Progenitor cell of endocrine pancreas (in vitro differentiated cells): ENCODE measurements around the gene TMEM121B. TPM values are rescaled to one million over a fixed set of nuclear protein-coding genes. Genes with fewer than 3 reads are reported as not detected.

Source experiments
- DNase-seq: peaks from one replicate; pipeline ENCODE4 v3.0.0; 2021; ENCODE audit warnings: low spot score; ENCODE audit not compliant: unreplicated experiment
- H3K27ac Mint-ChIP-seq: 2 replicates; pipeline ENCODE4 v1.8.0; 2021; ENCODE audit warnings: mild to moderate bottlenecking, moderate library complexity, mixed read lengths
- H3K27me3 Mint-ChIP-seq: 2 replicates; pipeline ENCODE4 v1.8.0; 2021; ENCODE audit warnings: mixed read lengths
- H3K36me3 Mint-ChIP-seq: 2 replicates; pipeline ENCODE4 v1.8.0; 2022; ENCODE audit warnings: mixed read lengths; ENCODE audit not compliant: insufficient read depth
- H3K4me1 Mint-ChIP-seq: 2 replicates; pipeline ENCODE4 v1.8.0; 2021; ENCODE audit warnings: low read depth, mixed read lengths
- H3K4me3 Mint-ChIP-seq: 2 replicates; pipeline ENCODE4 v1.8.0; 2021; ENCODE audit warnings: low read depth, mild to moderate bottlenecking, moderate library complexity, mixed read lengths
- H3K9me3 Mint-ChIP-seq: 2 replicates; pipeline ENCODE4 v1.8.0; 2021; ENCODE audit warnings: low read depth, mixed read lengths
- total RNA-seq: library from RNA; stranded (reverse); gene quantifications from 2 replicates; pipeline ENCODE4 v1.2.1, GENCODE V29; 2021
- TF ChIP-seq, protein P1 (sequence below): fragments of 200-600 bp; sonication (generic); IDR thresholded peaks from one replicate; pipeline ENCODE4 v1.5.0; 2021; ENCODE audit warnings: antibody characterized with exemption, mild to moderate bottlenecking; ENCODE audit not compliant: unreplicated experiment

TMEM121B gene
- total RNA-seq, 1 donor from 2014 or later: 4.7 TPM

GRCh38 chr22:17106785-17107546 is 14.2 kb downstream of the TMEM121B start:
- H3K36me3 Mint-ChIP-seq: peaks cover 3% of the 10 kb centered on the region
- no peaks in the 10 kb centered on the region for H3K9me3 Mint-ChIP-seq
- H3K4me1 Mint-ChIP-seq: no peaks in the 10 kb centered on the region
- DNase-seq: no peak
- H3K4me3 Mint-ChIP-seq: no peak overlapping the region
- no peaks in the 10 kb centered on the region for H3K27me3 Mint-ChIP-seq
- H3K27ac Mint-ChIP-seq: no peak overlapping the region
- TF ChIP-seq, protein P1, sequence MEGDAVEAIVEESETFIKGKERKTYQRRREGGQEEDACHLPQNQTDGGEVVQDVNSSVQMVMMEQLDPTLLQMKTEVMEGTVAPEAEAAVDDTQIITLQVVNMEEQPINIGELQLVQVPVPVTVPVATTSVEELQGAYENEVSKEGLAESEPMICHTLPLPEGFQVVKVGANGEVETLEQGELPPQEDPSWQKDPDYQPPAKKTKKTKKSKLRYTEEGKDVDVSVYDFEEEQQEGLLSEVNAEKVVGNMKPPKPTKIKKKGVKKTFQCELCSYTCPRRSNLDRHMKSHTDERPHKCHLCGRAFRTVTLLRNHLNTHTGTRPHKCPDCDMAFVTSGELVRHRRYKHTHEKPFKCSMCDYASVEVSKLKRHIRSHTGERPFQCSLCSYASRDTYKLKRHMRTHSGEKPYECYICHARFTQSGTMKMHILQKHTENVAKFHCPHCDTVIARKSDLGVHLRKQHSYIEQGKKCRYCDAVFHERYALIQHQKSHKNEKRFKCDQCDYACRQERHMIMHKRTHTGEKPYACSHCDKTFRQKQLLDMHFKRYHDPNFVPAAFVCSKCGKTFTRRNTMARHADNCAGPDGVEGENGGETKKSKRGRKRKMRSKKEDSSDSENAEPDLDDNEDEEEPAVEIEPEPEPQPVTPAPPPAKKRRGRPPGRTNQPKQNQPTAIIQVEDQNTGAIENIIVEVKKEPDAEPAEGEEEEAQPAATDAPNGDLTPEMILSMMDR: no peak

DNA sequence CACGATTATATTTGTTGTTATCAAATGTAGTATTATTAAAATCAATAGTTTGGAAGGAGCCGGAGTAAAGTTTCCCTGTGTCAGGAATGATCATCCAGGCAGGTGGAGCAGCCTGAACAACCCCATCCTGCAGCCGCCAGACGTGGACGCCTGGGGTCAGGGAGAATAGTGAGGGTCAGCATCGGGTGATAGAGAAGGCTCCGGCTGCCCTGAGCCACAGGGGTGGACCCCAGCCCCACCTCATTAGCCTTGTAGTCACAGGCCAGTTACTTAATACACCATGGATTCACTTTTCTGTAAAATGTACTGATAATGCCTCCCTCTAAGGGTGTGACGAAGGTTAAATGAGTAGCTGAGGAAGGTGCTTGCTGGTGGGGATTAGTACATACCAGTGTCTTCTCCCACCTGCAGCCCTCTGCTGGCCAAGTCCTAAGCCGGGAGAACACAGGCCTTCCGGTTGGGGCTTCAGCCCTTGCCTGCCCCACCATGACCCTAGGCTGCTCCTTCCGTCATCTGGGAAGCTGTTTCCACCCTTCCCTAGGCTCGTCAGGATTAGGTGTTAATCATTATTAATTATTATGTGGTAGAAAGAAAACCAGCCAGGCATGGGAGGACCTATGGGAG is 14.9 kb downstream of the TMEM121B start:
- H3K27ac Mint-ChIP-seq: no peak overlapping the region
- no peak overlapping the region for H3K4me3 Mint-ChIP-seq
- no peaks in the 10 kb centered on the region for H3K9me3 Mint-ChIP-seq
- H3K4me1 Mint-ChIP-seq: no peaks in the 10 kb centered on the region
- peaks cover 3% of the 10 kb centered on the region for H3K36me3 Mint-ChIP-seq
- TF ChIP-seq, protein P1: no peak
- DNase-seq: no peak
- no peaks in the 10 kb centered on the region for H3K27me3 Mint-ChIP-seq

DNA sequence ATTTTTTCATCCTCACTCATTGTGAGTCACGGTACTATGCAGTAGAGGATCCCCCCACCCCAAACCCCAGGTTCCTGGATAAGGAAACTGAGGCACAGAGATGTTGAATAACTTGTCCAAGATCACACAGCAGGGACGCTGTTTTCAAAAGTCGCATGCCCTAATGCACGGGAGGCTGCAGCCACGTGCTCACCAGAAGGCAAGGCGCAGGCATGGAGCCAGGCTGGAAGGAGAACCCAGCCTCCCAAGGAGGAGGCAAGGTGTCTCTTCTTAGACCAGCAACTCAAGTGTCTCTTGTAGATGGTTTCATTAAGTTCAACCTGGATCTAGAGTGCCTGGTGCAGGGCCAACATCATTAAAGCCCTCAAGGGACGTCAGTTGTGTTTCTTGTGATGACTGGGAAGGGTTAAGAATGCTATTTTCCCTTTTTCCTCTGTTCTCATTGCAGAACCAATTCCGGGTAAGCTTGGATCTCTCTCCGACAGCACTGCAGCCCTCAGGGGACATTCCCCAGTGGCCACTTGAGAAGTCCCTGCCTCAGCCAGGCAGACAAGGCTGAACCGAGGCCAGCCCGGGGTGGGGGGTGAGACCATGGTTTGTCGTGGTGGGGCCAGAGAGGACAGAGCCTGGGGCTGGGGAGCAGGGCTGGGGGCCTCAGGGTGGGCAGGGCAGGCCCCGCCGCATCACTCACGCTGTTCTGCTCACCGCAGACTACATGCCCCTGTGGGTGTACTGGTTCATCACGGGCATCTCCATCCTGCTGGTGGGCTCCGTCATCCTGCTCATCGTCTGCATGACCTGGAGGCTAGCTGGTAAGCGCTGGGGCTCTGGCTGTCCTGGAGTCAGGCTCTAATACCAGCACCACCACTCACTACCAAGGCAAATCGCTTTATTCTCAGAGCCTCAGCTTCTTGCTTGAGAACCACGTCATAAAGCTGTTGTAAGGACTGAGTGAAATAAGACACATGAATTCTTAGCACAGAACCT is 15.7 kb downstream of the TMEM121B start:
- H3K27ac Mint-ChIP-seq: no peak overlapping the region
- no peaks in the 10 kb centered on the region for H3K27me3 Mint-ChIP-seq
- H3K4me1 Mint-ChIP-seq: no peaks in the 10 kb centered on the region
- peaks cover 5% of the 10 kb centered on the region for H3K36me3 Mint-ChIP-seq
- no peak overlapping the region for H3K4me3 Mint-ChIP-seq
- H3K9me3 Mint-ChIP-seq: no peaks in the 10 kb centered on the region
- DNase-seq: no peak
- TF ChIP-seq, protein P1: no peak

- no peaks in the 10 kb centered on the region for H3K9me3 Mint-ChIP-seq
- peaks cover 4% of the 10 kb centered on the region for H3K36me3 Mint-ChIP-seq
- H3K27ac Mint-ChIP-seq: no peak overlapping the region
- TF ChIP-seq, protein P1: no peak
- no peak overlapping the region for H3K4me3 Mint-ChIP-seq
- H3K27me3 Mint-ChIP-seq: no peaks in the 10 kb centered on the region
- DNase-seq: no peak
- no peaks in the 10 kb centered on the region for H3K4me1 Mint-ChIP-seq
These were observed 16.7 kb downstream of the TMEM121B start for GRCh38 chr22:17104336-17104935.
